Kidney capillary endothelial cell (primary cell): Measurements from ENCODE around the gene TRPV5.

Experiments
- DNase-seq: peaks from one replicate; pipeline ENCODE4 v3.0.0-alpha.2; 2018; ENCODE audit warnings: low spot score

Gene TRPV5

DNA sequence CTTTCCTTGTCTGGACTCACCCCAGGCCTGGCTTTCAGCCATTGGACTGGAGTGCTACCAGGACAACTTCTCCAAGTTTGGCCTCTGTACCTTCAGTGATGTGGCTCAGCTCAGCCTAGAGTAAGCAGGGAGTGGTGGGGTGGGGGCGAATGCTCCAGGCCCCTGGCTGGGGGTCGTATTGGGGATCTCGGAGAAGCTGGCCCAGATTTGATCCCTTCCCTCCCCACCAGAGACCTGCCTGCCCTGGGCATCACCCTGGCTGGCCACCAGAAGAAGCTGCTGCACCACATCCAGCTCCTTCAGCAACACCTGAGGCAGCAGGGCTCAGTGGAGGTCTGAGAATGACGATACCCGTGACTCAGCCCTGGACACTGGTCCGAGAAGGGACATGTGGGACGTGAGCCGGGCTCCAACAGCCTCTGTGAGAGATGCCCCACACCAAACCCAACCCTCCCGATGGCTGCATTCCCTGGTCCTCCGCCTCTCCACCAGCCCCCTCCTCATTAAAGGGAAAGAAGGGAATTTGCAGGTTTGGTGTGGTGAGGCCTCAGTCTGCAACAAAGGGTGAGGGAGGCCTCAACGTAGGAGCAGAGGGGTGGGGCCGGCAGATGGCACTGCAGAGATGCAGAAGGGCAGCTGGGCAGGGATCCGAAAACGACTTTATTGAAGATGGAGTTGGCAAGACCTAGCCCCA is 62.8 kb downstream of the TRPV5 start:
- no peak for DNase-seq

DNA sequence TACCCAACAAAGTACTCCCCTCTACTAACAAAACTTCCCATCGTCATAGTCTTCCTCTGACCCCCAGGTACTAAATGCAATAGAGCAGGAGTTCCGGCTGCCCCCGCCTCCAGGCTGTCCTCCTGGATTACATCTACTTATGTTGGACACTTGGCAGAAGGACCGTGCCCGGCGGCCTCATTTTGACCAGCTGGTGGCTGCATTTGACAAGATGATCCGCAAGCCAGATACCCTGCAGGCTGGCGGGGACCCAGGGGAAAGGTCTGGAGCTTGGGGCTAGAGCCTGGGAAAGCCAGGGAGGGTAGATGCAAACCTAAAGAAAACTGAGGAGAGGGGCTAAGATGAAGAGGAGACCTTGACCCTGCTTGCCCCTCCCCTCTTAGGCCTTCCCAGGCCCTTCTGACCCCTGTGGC is 63.4 kb downstream of the TRPV5 start:
- DNase-seq: no peak

DNA sequence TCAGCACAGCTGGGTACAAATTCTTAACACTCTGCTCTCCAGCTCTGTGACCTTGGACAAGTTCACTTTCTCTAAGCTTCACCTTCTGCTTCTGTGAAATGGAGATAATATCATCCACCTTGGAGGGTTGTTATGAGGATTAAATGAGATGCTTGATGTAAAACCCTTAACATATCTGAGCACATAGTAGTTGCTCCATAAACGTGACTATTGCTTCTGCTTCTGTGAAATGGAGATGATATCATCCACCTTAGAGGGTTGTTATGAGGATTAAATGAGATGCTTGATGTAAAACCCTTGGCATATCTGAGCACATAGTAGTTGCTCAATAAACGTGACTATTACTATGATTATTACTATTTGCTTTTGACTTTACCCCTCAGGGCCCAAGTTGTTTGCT is 64.1 kb downstream of the TRPV5 start:
- DNase-seq: no peak

GRCh38 chr7:142868986-142869415 is 64.5 kb downstream of the TRPV5 start:
- no peak for DNase-seq

GRCh38 chr7:142868188-142868985 is 65.2 kb downstream of the TRPV5 start:
- no peak for DNase-seq

- DNase-seq: no peak
Measured at GRCh38 chr7:142867398-142868187, 66.0 kb downstream of the TRPV5 start.

DNA sequence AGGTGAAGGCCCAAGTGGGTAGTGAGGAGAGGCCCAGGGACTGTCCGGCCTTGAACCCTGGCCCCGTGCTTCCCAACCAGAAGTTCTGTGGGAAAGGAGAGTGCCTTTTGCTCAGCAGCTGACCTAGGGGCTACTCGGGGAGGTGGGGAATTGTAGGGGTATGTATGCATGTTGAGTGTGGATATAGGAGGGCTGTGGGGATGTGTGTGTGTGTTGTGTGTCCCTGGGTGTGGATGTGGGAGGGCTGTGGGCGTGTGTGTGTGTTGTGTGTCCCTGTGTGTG is 66.5 kb downstream of the TRPV5 start:
- DNase-seq: no peak

GRCh38 chr7:142866361-142867096 is 67.0 kb downstream of the TRPV5 start:
- DNase-seq: no peak

- no peak for DNase-seq
Measured at GRCh38 chr7:142865766-142866165, 67.8 kb downstream of the TRPV5 start.

DNA sequence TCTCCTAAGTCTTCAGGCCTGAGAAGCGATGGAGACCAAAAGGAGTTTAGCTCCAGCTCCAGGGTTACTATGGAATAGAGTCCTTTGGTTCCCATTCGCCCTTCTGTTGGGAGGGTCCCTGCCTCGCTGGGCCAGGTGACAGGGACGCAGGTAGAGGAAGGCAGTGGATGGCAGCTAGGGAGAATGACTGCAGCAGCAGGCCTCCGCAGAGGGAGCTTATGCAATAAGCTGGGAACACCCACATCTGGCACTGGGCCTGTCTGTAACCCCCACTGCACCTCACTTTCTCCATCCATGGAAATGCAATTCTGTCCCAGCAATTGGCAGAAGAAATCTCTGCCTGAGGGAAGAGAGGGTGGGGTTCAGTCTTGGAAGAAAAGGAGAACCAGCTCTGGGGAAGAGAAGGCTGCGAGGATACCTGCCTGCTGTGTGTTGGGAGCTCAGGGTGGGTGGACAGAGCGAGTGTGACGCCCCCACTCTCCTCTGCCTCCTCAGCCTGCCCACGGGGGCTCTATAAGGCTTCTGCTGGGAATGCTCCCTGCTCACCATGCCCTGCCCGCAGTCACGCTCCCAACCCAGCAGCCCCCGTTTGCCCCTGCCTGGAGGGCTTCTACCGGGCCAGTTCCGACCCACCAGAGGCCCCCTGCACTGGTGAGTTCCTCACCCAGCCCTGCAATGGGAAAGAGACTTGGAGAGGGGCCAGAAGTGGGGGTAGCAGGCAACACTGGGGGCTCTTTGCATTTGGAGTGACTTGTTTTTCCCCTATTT is 68.4 kb downstream of the TRPV5 start:
- no peak for DNase-seq

GRCh38 chr7:142863891-142864685 is 69.5 kb downstream of the TRPV5 start:
- no peak for DNase-seq

GRCh38 chr7:142862786-142863400 is 70.7 kb downstream of the TRPV5 start:
- DNase-seq: no peak

DNA sequence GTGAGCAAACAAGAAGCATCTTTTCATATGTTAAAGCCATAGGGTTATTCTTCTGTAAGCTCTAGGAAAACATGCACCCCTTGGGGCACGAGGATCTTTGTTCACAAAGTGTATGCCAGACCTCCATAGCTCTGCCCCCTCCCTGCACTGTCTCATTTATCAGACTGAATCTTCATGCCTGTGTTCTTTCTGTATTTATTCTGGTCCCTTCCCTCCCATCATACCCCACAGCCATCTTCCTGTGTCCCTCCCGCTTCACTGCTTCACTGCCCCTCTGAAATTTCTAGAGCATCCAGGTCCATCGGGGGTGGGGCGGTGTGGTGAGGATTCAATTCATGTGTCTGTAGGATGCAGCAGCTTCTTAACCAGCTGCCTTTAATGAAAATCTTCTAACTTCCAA is 71.2 kb downstream of the TRPV5 start:
- no peak for DNase-seq

DNA sequence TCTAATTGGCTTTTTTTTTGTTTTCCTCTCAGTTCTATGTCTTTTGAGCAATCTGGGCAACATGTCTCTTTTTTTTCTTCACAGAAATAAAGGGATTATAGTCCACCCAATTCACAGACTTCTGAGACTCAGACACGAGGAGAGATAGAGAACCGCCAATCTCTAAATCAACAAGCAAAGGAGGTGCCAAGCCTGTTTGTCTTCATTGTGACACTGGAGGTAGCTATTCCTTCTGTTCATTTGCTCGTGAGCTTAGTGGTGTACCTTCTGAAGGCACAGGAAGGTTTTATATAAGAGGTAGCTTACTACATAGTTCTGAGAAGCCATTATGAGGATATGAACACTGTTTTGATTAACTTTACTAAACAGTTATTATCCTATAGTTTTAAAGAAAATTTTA is 72.6 kb downstream of the TRPV5 start:
- no peak for DNase-seq

DNA sequence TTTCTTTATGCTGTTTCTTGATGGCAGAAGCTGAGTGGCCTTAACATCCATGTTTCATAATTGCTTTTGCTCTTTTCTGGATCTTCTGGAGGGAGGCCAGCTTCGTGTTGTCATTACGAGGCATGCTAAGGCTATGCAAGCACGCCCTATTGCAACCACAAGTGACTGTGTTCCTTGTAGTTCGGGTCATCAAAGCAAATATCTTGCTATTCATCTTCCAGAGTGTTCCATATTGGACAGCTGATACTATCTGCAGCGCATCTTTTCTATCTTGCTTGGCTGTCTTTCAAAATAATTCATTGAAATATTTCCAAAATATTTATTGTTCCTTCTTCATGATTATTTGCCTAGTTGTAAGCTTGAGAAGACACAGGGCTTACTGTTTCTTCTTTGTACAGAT is 73.7 kb downstream of the TRPV5 start:
- no peak for DNase-seq

- DNase-seq: no peak
Measured at GRCh38 chr7:142859411-142859810, 74.1 kb downstream of the TRPV5 start.
